ENCODE results near the gene WDR91.

Gene WDR91

DNA sequence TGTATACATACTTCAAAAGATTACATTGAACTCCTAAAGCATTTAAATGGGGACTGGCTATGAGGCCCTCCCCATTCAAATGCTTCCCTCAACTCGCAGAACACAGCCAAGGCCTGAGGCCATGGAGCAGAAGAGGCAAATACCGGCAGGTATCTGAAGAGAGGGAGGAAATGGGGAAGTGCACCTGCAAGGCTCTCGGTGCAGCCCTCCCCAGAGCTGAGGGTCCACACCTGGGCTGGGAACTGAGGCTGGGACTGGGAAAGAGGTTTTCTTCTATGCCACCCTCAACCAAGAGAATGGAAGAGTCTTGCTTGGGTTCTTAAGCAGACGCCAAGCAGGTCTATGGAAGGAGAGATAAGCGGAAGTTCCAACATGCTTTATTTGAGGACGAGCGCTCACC, 27.8 kb downstream of the WDR91 start:
- TF ChIP-seq CTCF (conservative IDR thresholded peaks at IDR 0.05), result no peak
- no peak for TF ChIP-seq ZFX (IDR thresholded peaks at IDR 0.05)
- no peak overlapping the region for H3K27ac ChIP-seq

GRCh38 chr7:135181929-135182678, 29.2 kb downstream of the WDR91 start:
- TF ChIP-seq CTCF (conservative IDR thresholded peaks at IDR 0.05), result no peak
- TF ChIP-seq ZFX (IDR thresholded peaks at IDR 0.05), result no peak
- no peak overlapping the region for H3K27ac ChIP-seq

GRCh38 chr7:135181261-135181928, 29.9 kb downstream of the WDR91 start:
- H3K27ac ChIP-seq, result no peak overlapping the region
- TF ChIP-seq ZFX (IDR thresholded peaks at IDR 0.05), result no peak
- no peak for TF ChIP-seq CTCF (conservative IDR thresholded peaks at IDR 0.05)

DNA sequence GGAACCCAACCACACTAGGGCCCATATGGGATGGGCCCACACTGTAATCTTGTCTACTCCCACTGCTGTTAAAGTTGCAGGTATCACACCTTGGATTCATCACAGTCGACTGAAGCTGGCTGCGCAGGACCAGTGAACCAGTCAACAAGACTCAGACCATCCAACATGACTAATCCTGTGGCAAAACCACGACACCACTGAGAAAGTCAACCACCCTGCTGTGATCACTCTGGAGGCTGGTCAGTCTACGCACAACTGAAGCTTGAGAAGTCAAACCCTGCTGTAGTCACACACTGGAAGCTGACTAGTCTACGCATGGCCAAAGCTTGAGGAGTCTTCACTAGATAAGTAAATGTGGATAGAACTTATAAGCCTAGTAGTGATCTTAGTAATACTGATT, 31.2 kb downstream of the WDR91 start:
- no peak overlapping the region for H3K27ac ChIP-seq
- no peak for TF ChIP-seq ZFX (IDR thresholded peaks at IDR 0.05)
- TF ChIP-seq CTCF (conservative IDR thresholded peaks at IDR 0.05), result no peak

DNA sequence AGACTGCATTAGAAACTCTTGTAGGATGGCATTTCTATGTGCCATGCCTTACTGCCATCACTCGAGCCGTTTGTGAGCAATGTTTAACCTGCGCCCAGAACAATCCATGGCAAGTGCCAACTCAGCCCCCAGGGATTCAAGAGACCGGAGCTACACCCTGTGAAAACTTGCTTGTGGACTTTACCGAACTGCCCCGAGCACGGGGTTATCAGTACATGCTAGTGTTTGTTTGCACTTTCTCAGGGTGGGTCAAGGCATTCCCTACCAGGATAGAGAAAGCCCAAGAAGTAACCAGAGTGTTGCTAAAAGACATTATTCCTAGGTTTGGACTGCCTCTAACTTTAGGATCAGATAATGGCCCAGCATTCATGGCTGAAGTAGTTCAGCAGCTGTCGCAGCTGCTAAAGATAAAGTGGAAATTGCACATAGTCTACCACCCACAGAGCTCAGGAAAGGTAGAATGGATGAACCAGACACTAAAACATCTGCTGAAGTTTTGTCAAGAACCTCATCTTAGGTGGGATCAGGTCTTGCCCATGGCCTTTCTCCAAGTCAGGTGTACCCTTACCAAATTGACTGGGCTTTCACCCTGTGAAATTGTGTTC, 31.9 kb downstream of the WDR91 start:
- TF ChIP-seq CTCF (conservative IDR thresholded peaks at IDR 0.05), result no peak
- H3K27ac ChIP-seq, result no peak overlapping the region

DNA sequence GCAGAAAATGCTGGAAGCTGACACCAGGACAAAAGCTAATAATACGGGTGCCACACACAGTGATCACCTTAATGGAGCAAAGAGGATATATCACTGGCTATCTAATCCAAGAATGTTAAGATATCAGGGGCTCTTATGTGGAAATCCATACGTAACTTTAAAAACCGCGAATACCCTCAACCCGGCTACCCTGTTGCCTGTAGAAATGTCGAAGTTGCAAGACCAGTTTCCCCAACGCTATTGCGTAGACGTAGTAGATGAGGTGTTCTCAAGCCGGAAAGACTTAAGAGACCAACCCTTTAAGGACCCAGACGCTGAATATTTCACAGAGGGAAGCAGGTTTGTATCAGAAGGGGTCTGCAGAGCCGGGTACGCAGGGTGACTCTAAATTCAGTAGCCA, 33.0 kb downstream of the WDR91 start:
- H3K27ac ChIP-seq, result no peak overlapping the region
- TF ChIP-seq ZFX (IDR thresholded peaks at IDR 0.05) (no peak), CTCF (conservative IDR thresholded peaks at IDR 0.05) (no peak)

DNA sequence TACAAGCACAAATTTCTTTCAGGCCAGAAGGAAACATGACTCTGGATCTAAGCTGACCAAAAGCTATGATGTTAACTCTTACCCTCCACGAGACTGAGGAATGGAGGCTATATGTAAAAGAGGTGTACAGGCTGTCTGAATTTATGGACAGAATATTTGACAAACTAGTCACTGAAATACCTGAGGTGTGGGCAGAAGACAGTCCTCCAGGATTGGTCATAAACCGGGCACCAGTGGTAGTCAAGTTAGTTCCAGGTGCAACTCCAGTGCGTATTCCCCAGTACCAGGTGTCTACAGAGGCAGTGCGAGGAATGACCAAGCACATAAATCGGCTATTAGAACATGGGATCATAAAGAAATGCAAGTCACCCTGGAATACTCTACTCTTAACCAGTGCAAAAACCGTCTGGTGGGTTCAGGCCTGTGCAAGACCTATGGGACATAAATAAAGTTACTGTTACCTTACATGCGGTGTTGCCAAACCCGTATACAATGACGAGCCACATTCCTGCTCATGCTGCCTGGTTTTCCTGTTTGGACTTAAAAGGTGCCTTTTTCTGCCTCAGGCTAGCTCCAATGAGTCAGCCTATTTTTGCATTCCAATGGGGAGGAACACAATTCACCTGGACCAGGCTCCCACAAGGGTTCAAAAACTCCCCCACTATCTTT, 34.2 kb downstream of the WDR91 start:
- H3K27ac ChIP-seq, result peak overlapping the region; percentile 5; the same call in 1 of the 2 replicates
- TF ChIP-seq CTCF (conservative IDR thresholded peaks at IDR 0.05) (no peak), ZFX (IDR thresholded peaks at IDR 0.05) (no peak)

Measured in C4-2B (cell line).